ENCODE measurements around the gene KCTD2.
"Not testable (repeated sequence)": the region's sequence is repeated elsewhere in the genome, so short reads cannot be mapped to it uniquely, and the experiment has no call there.

Gene KCTD2

GRCh38 chr17:75046407-75047289 lies at the start of gene KCTD2, which contains the start of gene ATP5PD:
Gene KCTD2, plus strand, starts transcription at chr17:75047225. Its CDS starts 26 bp downstream, at chr17:75047251.
Gene ATP5PD, minus strand, starts transcription at chr17:75046969. Its CDS starts 4,319 bp downstream, at chr17:75042650.
- no peak for FAIRE-seq

GRCh38 chr17:74998783-74999182 lies 48.2 kb upstream of the KCTD2 start:
- FAIRE-seq: no peak

GRCh38 chr17:74999523-74999922 lies 47.5 kb upstream of the KCTD2 start:
- no peak for FAIRE-seq

GRCh38 chr17:75001915-75002843 lies 44.8 kb upstream of the KCTD2 start:
- FAIRE-seq: no peak

GRCh38 chr17:75003070-75003956 lies 43.7 kb upstream of the KCTD2 start:
- FAIRE-seq: no peak

- no peak for FAIRE-seq
Observed at GRCh38 chr17:75003957-75004355, 43.1 kb upstream of the KCTD2 start.

GRCh38 chr17:75004371-75004770 lies 42.7 kb upstream of the KCTD2 start:
- no peak for FAIRE-seq

- no peak for FAIRE-seq
Observed at GRCh38 chr17:75005291-75005690, 41.7 kb upstream of the KCTD2 start.

- not testable (repeated sequence) for FAIRE-seq
Observed at GRCh38 chr17:75006084-75006483, 40.9 kb upstream of the KCTD2 start.

GRCh38 chr17:75006653-75007052 lies 40.4 kb upstream of the KCTD2 start:
- FAIRE-seq: no peak

- FAIRE-seq: no peak
Observed at GRCh38 chr17:75008373-75008772, 38.7 kb upstream of the KCTD2 start.

GRCh38 chr17:75009139-75009724 lies 37.8 kb upstream of the KCTD2 start:
- FAIRE-seq: no peak

GRCh38 chr17:75010683-75011400 lies 36.2 kb upstream of the KCTD2 start:
- FAIRE-seq: no peak

- FAIRE-seq: no peak
Observed at GRCh38 chr17:75011401-75012095, 35.5 kb upstream of the KCTD2 start.

GRCh38 chr17:75012096-75012345 lies 35.0 kb upstream of the KCTD2 start:
- no peak for FAIRE-seq

- FAIRE-seq: no peak
Observed at GRCh38 chr17:75012346-75013091, 34.5 kb upstream of the KCTD2 start, which contains the start of gene MRPL58. Gene MRPL58, plus strand, starts transcription at chr17:75012670. Its CDS starts 17 bp downstream, at chr17:75012687.

- FAIRE-seq: no peak
Observed at GRCh38 chr17:75013092-75013559, 33.9 kb upstream of the KCTD2 start.

- no peak for FAIRE-seq
Observed at GRCh38 chr17:75019146-75019545, 27.9 kb upstream of the KCTD2 start.

GRCh38 chr17:75019710-75020109 lies 27.3 kb upstream of the KCTD2 start:
- no peak for FAIRE-seq

All from colon (tissue), 2 donors.